Neuronal stem cell (in vitro differentiated cells): ENCODE measurements around the gene FASTKD1.
"Not testable (repeated sequence)": the region's sequence is repeated elsewhere in the genome, so short reads cannot be mapped to it uniquely, and the experiment has no call there.

Source experiments
- DNase-seq: peaks from one replicate; pipeline ENCODE4 v3.0.0-alpha.2; 2013; ENCODE audit warnings: low spot score
- H2AFZ ChIP-seq: one replicate; pipeline ENCODE4 v1.6.1; 2013; ENCODE audit warnings: mild to moderate bottlenecking, low read length, inconsistent platforms
- H2AK5ac ChIP-seq: 2 replicates; pipeline ENCODE4 v1.6.1; 2013; ENCODE audit warnings: low read depth, mild to moderate bottlenecking, inconsistent platforms, low read length, moderate library complexity, mixed read lengths
- H2BK120ac ChIP-seq: 2 replicates; pipeline ENCODE4 v1.6.1; 2013; ENCODE audit warnings: low read depth, mild to moderate bottlenecking, inconsistent platforms, low read length, moderate library complexity, mixed read lengths
- H2BK12ac ChIP-seq: one replicate; pipeline ENCODE4 v1.6.1; 2013; ENCODE audit warnings: low read length, inconsistent platforms
- H2BK15ac ChIP-seq: 2 replicates; pipeline ENCODE4 v1.6.1; 2013; ENCODE audit warnings: mild to moderate bottlenecking, low read length, inconsistent platforms, mixed read lengths
- H2BK5ac ChIP-seq: one replicate; pipeline ENCODE4 v1.6.1; 2013; ENCODE audit warnings: inconsistent platforms, mild to moderate bottlenecking, low read length, moderate library complexity
- H3K14ac ChIP-seq: one replicate; pipeline ENCODE4 v1.6.1; 2013; ENCODE audit warnings: low read length, inconsistent platforms
- H3K18ac ChIP-seq: 2 replicates; pipeline ENCODE4 v1.6.1; 2013; ENCODE audit warnings: low read length, inconsistent platforms
- H3K23ac ChIP-seq: 2 replicates; pipeline ENCODE4 v1.6.1; 2013; ENCODE audit warnings: low read depth, mild to moderate bottlenecking, mixed read lengths, low read length, inconsistent platforms; ENCODE audit not compliant: poor library complexity
- H3K27ac ChIP-seq: replicated peaks from 3 replicates; pipeline ENCODE4 v1.5.1; 2013; ENCODE audit warnings: low read length, inconsistent platforms
- H3K27me3 ChIP-seq, 3 experiments: 2 replicates each; pipeline ENCODE4 v1.6.1; 2013; ENCODE audit warnings: low read length in 3 of 3, mild to moderate bottlenecking in 2 of 3, inconsistent platforms in 1 of 3, low read depth in 1 of 3, mixed read lengths in 1 of 3, moderate library complexity in 1 of 3; ENCODE audit not compliant: control insufficient read depth in 3 of 3, insufficient read depth in 3 of 3
- H3K36me3 ChIP-seq, 2 donors: replicated peaks in 1 of 2; 2 replicates each; pipeline ENCODE4 v1.6.1; 2013; ENCODE audit warnings: low read length in 2 of 2; ENCODE audit not compliant: control insufficient read depth in 2 of 2, insufficient read depth in 2 of 2
- H3K4ac ChIP-seq: 2 replicates; pipeline ENCODE4 v1.6.1; 2013; ENCODE audit warnings: inconsistent platforms, mild to moderate bottlenecking, low read length, moderate library complexity
- H3K4me1 ChIP-seq, 2 donors: 1 replicate in 1 of 2; 2 replicates in 1 of 2; pipeline ENCODE4 v1.6.1; 2013; ENCODE audit warnings: low read length in 2 of 2, low read depth in 1 of 2; ENCODE audit not compliant: control insufficient read depth in 2 of 2, insufficient read depth in 1 of 2
- H3K4me2 ChIP-seq: one replicate; pipeline ENCODE4 v1.6.1; 2013; ENCODE audit warnings: mild to moderate bottlenecking, low read length, inconsistent platforms; ENCODE audit not compliant: insufficient read depth, poor library complexity, severe bottlenecking
- H3K4me3 ChIP-seq, 2 donors: 2 replicates each; pipeline ENCODE4 v1.5.1; 2013; ENCODE audit warnings: low read length in 2 of 2, mild to moderate bottlenecking in 2 of 2, inconsistent platforms in 1 of 2, moderate library complexity in 1 of 2
- H3K79me1 ChIP-seq: one replicate; pipeline ENCODE4 v1.6.1; 2013; ENCODE audit warnings: low read depth, mild to moderate bottlenecking, inconsistent platforms, low read length, moderate library complexity
- H3K9ac ChIP-seq: one replicate; pipeline ENCODE4 v1.6.1; 2013; ENCODE audit warnings: mild to moderate bottlenecking, low read depth, low read length, inconsistent platforms; ENCODE audit not compliant: poor library complexity
- H3K9me3 ChIP-seq, 2 donors: replicated peaks in 1 of 2; 2 replicates each; pipeline versions ENCODE3 to v1.6.1; 2013; ENCODE audit warnings: low read length in 2 of 2, mild to moderate bottlenecking in 2 of 2, inconsistent platforms in 1 of 2, low read depth in 1 of 2, mixed read lengths in 1 of 2, moderate library complexity in 1 of 2; ENCODE audit not compliant: control insufficient read depth in 2 of 2, insufficient read depth in 1 of 2
- H4K8ac ChIP-seq: one replicate; pipeline ENCODE4 v1.6.1; 2013; ENCODE audit warnings: low read depth, mild to moderate bottlenecking, inconsistent platforms, low read length, moderate library complexity
- H4K91ac ChIP-seq: one replicate; pipeline ENCODE4 v1.6.1; 2013; ENCODE audit warnings: low read length, low read depth, mild to moderate bottlenecking, inconsistent platforms; ENCODE audit not compliant: poor library complexity
- WGBS, 2 donors: extraction: QIAGEN DNeasy Blood & Tissue Kit; methylation state at CpG; one replicate each; pipeline ENCODE4 v1.1.7; 2013; ENCODE audit warnings: missing lambda C conversion rate in 2 of 2, mixed read lengths in 1 of 2; ENCODE audit not compliant: insufficient read length in 2 of 2, insufficient replicate concordance in 1 of 2; ENCODE audit errors: extremely low coverage in 2 of 2; 5-methylcytosine and 5-hydroxymethylcytosine counted together

Gene FASTKD1

GRCh38 chr2:169546756-169547155 is 26.9 kb downstream of the FASTKD1 start:
- Histone ChIP-seq H3K36me3 (peaks cover 2 to 24% of the 10 kb centered on the region in 2 donors), H3K14ac (no peak overlapping the region)

GRCh38 chr2:169542433-169542832 is 31.2 kb downstream of the FASTKD1 start:
- WGBS, 2 donors: no CpG with 5 or more reads among the region's 3 CpGs
- H2AK5ac ChIP-seq: no peak overlapping the region
- no peaks in the 10 kb centered on the region for H3K4me1 ChIP-seq
- H3K27me3 ChIP-seq: no peaks in the 10 kb centered on the region
- H3K4me3 ChIP-seq: no peak overlapping the region
- H3K4me2 ChIP-seq: no peak overlapping the region
- H3K27ac ChIP-seq: no peak overlapping the region
- no peak overlapping the region for H3K23ac ChIP-seq
- no peak overlapping the region for H2BK120ac ChIP-seq
- H2BK5ac ChIP-seq: no peak overlapping the region
- no peak overlapping the region for H4K91ac ChIP-seq
- H3K9me3 ChIP-seq: no peaks in the 10 kb centered on the region
- no peak overlapping the region for H3K18ac ChIP-seq
- H4K8ac ChIP-seq: no peak overlapping the region
- H3K9ac ChIP-seq: no peak overlapping the region
- H3K4ac ChIP-seq: no peak overlapping the region
- peaks cover 2 to 23% of the 10 kb centered on the region in 2 donors for H3K36me3 ChIP-seq
- H2AFZ ChIP-seq: no peak overlapping the region
- no peak overlapping the region for H2BK15ac ChIP-seq
- no peak for DNase-seq
- H2BK12ac ChIP-seq: no peak overlapping the region
- H3K79me1 ChIP-seq: no peaks in the 10 kb centered on the region
- no peak overlapping the region for H3K14ac ChIP-seq

More at GRCh38 chr2:169546756-169547155, 26.9 kb downstream of the FASTKD1 start:
- Histone ChIP-seq H3K4me3 (no peak overlapping the region), H3K27me3 (no peaks in the 10 kb centered on the region), H2BK15ac (no peak overlapping the region), H3K4me1 (no peaks in the 10 kb centered on the region), H2BK12ac (no peak overlapping the region), H3K9ac (no peak overlapping the region), H3K27ac (no peak overlapping the region), H2BK120ac (no peak overlapping the region), H3K79me1 (no peaks in the 10 kb centered on the region), H4K8ac (no peak overlapping the region), H3K18ac (no peak overlapping the region), H4K91ac (no peak overlapping the region), H3K23ac (no peak overlapping the region), H2AFZ (no peak overlapping the region), H3K9me3 (no peaks in the 10 kb centered on the region), H2AK5ac (no peak overlapping the region), H2BK5ac (no peak overlapping the region), H3K4ac (no peak overlapping the region), H3K4me2 (no peak overlapping the region)
- WGBS, 2 donors: no CpG with 5 or more reads among the region's 2 CpGs
- DNase-seq: no peak

GRCh38 chr2:169540146-169540545 is 33.5 kb downstream of the FASTKD1 start:
- Histone ChIP-seq H4K91ac (no peak overlapping the region), H2BK12ac (no peak overlapping the region), H3K9me3 (no peaks in the 10 kb centered on the region), H3K27me3 (no peaks in the 10 kb centered on the region), H3K4me3 (no peak overlapping the region), H2AFZ (no peak overlapping the region), H2BK15ac (no peak overlapping the region), H3K14ac (no peak overlapping the region), H3K9ac (no peak overlapping the region), H3K4me1 (no peaks in the 10 kb centered on the region), H3K23ac (no peak overlapping the region), H2BK120ac (no peak overlapping the region), H3K4ac (no peak overlapping the region), H3K79me1 (no peaks in the 10 kb centered on the region), H3K18ac (no peak overlapping the region), H3K27ac (no peak overlapping the region), H3K36me3 (peaks cover 2 to 16% of the 10 kb centered on the region in 2 donors), H2AK5ac (no peak overlapping the region), H4K8ac (no peak overlapping the region), H3K4me2 (no peak overlapping the region), H2BK5ac (no peak overlapping the region)
- WGBS, 2 donors: no CpG with 5 or more reads among the region's 2 CpGs
- DNase-seq: no peak

GRCh38 chr2:169539460-169539859 is 34.2 kb downstream of the FASTKD1 start:
- no CpG with 5 or more reads among the region's 2 CpGs for WGBS, 2 donors
- H2BK12ac ChIP-seq, H3K4me3 ChIP-seq, H2AK5ac ChIP-seq, H3K18ac ChIP-seq, H3K9me3 ChIP-seq, H2BK5ac ChIP-seq, H2AFZ ChIP-seq, H3K27me3 ChIP-seq, H2BK120ac ChIP-seq, H2BK15ac ChIP-seq, H3K14ac ChIP-seq, H3K9ac ChIP-seq, H3K27ac ChIP-seq, H3K4me1 ChIP-seq, DNase-seq, H4K91ac ChIP-seq, H3K79me1 ChIP-seq, H3K4ac ChIP-seq, H3K4me2 ChIP-seq, H3K23ac ChIP-seq, H4K8ac ChIP-seq: not testable (repeated sequence)
- peaks cover 2 to 16% of the 10 kb centered on the region in 2 donors for H3K36me3 ChIP-seq
